ENCODE data around the gene FHOD3. TPM values are rescaled to one million over a fixed set of nuclear protein-coding genes. Genes with fewer than 3 reads are reported as not detected.

FHOD3 gene
- total and polyA plus RNA-seq, 9 of the 15 experiments (the other 6 are each of a cell fraction or from before 2014, with no cell fraction given): 0.11 TPM; not detected in 8

- H3K9ac ChIP-seq (ENCODE audit: insufficient read depth in 1 of 2, low read depth in 2 of 2, low read length in 2 of 2): no peak overlapping the region
- in situ Hi-C loops (cut with MboI): loop anchor here (10.0 kb wide), 1 partner anchor 663 kb away; no protein-coding TSS in a partner anchor
- TF ChIP-seq, protein P1, sequence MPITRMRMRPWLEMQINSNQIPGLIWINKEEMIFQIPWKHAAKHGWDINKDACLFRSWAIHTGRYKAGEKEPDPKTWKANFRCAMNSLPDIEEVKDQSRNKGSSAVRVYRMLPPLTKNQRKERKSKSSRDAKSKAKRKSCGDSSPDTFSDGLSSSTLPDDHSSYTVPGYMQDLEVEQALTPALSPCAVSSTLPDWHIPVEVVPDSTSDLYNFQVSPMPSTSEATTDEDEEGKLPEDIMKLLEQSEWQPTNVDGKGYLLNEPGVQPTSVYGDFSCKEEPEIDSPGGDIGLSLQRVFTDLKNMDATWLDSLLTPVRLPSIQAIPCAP (CRISPR knock-in tag; IDR thresholded peaks at IDR 0.05; ENCODE audit: borderline replicate concordance): no peak
- TF ChIP-seq CEBPG (CRISPR knock-in tag; IDR thresholded peaks at IDR 0.05): no peak
- TF ChIP-seq CEBPG (tag; conservative IDR thresholded peaks at IDR 0.05 in 1 of 2, IDR thresholded peaks at IDR 0.05 in 1 of 2): no peak
- no peak for TF ChIP-seq IFI16 (CRISPR knock-in tag; IDR thresholded peaks at IDR 0.05)
- TF ChIP-seq NFATC3 (IDR thresholded peaks at IDR 0.05): no peak
- no peak for TF ChIP-seq PHTF2 (CRISPR knock-in tag; IDR thresholded peaks at IDR 0.05)
- no peak for TF ChIP-seq MTA3 (IDR thresholded peaks at IDR 0.05; ENCODE audit: borderline replicate concordance)
- TF ChIP-seq CBX3 (IDR thresholded peaks at IDR 0.05; ENCODE audit: borderline replicate concordance in 1 of 2, low read length in 2 of 2): no peak
- no peak for TF ChIP-seq SMAD3 (CRISPR knock-in tag; conservative IDR thresholded peaks at IDR 0.05)
- no peak for TF ChIP-seq CHAMP1 (IDR thresholded peaks at IDR 0.05)
- no peak for TF ChIP-seq ZNF232 (CRISPR knock-in tag; IDR thresholded peaks at IDR 0.05)
- no peak for TF ChIP-seq HNRNPH1 (optimal IDR thresholded peaks at IDR 0.05; ENCODE audit: low read depth, low read length)
- no peak for TF ChIP-seq ZZZ3 (IDR thresholded peaks at IDR 0.05)
- TF ChIP-seq, protein P2, sequence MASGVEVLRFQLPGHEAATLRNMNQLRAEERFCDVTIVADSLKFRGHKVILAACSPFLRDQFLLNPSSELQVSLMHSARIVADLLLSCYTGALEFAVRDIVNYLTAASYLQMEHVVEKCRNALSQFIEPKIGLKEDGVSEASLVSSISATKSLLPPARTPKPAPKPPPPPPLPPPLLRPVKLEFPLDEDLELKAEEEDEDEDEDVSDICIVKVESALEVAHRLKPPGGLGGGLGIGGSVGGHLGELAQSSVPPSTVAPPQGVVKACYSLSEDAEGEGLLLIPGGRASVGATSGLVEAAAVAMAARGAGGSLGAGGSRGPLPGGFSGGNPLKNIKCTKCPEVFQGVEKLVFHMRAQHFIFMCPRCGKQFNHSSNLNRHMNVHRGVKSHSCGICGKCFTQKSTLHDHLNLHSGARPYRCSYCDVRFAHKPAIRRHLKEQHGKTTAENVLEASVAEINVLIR (CRISPR knock-in tag; IDR thresholded peaks at IDR 0.05): no peak
- TF ChIP-seq, protein P3, sequence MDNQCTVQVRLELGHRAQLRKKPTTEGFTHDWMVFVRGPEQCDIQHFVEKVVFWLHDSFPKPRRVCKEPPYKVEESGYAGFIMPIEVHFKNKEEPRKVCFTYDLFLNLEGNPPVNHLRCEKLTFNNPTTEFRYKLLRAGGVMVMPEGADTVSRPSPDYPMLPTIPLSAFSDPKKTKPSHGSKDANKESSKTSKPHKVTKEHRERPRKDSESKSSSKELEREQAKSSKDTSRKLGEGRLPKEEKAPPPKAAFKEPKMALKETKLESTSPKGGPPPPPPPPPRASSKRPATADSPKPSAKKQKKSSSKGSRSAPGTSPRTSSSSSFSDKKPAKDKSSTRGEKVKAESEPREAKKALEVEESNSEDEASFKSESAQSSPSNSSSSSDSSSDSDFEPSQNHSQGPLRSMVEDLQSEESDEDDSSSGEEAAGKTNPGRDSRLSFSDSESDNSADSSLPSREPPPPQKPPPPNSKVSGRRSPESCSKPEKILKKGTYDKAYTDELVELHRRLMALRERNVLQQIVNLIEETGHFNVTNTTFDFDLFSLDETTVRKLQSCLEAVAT (IDR thresholded peaks at IDR 0.05): no peak
Observed at GRCh38 chr18:36757991-36758390, 460.5 kb downstream of the FHOD3 start.

More at GRCh38 chr18:36757991-36758390, 460.5 kb downstream of the FHOD3 start:
- POLR2A ChIA-PET: no interaction called here
- ATAC-seq (no peak), FAIRE-seq (no peak), DNase-seq (ENCODE audit: extremely low read depth in 1 of 4, low spot score in 3 of 4) (no peak)
- no TSS peak for BruUV-seq (replicated peaks)
- H3K27ac ChIP-seq (ENCODE audit: extremely low read depth, low read depth, low read length): no peak overlapping the region
- H3K36me3 ChIP-seq (ENCODE audit: control insufficient read depth, insufficient read depth, low read length): no peaks in the 10 kb centered on the region
- no peak overlapping the region for H2AFZ ChIP-seq (ENCODE audit: low read depth, low read length)
- no peaks in the 10 kb centered on the region for H3K9me1 ChIP-seq (ENCODE audit: control insufficient read depth, insufficient read depth, low read length)
- H3K79me2 ChIP-seq (ENCODE audit: control insufficient read depth, insufficient read depth, low read length): no peaks in the 10 kb centered on the region
- WGBS (ENCODE audit: insufficient coverage, low coverage, missing lambda C conversion rate): 0% methylated on average over 3 of the region's 3 CpGs
- no peaks in the 10 kb centered on the region for H3K9me3 ChIP-seq (replicated peaks; ENCODE audit: control insufficient read depth, insufficient read depth, low read depth, low read length)
- intact Hi-C loops (cut with micrococcal nuclease): loop anchor here (1.0 to 5.0 kb wide), 3 partner anchors 70 to 662 kb away; no protein-coding TSS in a partner anchor
- peaks cover 30 to 33% of the 10 kb centered on the region in 2 experiments for H3K27me3 ChIP-seq (ENCODE audit: control insufficient read depth in 2 of 2, insufficient read depth in 2 of 2, low read length in 2 of 2)
- no peak overlapping the region for H3K4me2 ChIP-seq (ENCODE audit: insufficient read depth, low read length)
- H4K20me1 ChIP-seq (replicated peaks; ENCODE audit: control insufficient read depth, insufficient read depth, low read length): no peaks in the 10 kb centered on the region
- CTCF ChIA-PET (ENCODE audit: low intra/inter-chr PET ratio): interaction anchor here (0.5 to 1.9 kb wide), 2 partner anchors 70 to 448 kb away, joined by 3 to 11 read pairs; no protein-coding TSS in a partner anchor
- H3K4me3 ChIP-seq: no peak overlapping the region
- H3K4me1 ChIP-seq (replicated peaks in 1 of 2; ENCODE audit: control insufficient read depth in 2 of 2, insufficient read depth in 2 of 2, low read length in 2 of 2): peaks cover 4 to 6% of the 10 kb centered on the region in 2 experiments; a peak in 4 of 5 replicates

Data from K562 (cell line).